ENCODE results near the gene GRIN3A. TPM values are rescaled to one million over a fixed set of nuclear protein-coding genes. Genes with fewer than 3 reads are reported as not detected.

The GRIN3A gene
- total RNA-seq = under 1 TPM in 1 of 2 donors, not detected in 1; under 0.01 TPM

DNA sequence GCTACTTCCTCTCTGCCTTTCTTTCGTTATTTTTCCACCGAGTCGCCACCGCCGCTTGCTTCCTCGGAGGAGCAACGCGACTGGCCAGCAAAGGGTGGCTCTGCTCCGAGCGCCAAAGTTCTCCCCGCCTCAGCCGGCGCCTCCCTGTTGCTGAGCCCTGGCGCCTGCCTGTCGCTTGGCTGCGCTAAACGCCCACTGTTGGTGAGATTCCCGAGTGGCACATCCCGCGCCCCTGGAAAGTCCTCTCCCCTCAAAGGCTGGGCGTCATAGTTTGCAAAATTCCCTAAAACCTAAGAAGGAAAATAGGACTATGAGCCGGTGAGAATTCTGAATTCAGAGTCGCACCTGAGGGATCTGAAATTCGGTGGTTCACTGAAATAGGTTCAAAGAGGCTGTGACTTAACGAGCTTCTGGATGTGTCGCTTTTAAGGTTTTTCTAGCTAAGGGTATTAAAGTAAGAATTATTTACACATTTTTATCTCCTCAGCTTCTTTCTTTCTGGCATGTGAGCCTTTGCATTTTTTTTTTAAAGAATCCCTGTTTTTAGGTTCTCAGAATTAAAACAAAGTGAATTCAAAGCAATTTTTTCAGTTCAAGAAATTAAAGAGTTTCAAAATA lies at the start of gene GRIN3A:
TSS of gene GRIN3A (minus strand) at position 82 of the 618 bp plus-strand sequence. CDS start 668 bp downstream, outside the sequence.
- H3K4me1 ChIP-seq = peaks cover 20% of the 10 kb centered on the region
- peak within 1 kb of the TSS in 1 of 2 donors; percentile 7 for H3K4me3 ChIP-seq
- DNase-seq = peak; percentile 4 to 17 (median 12)
- ATAC-seq = peak; percentile 40
- WGBS, 2 donors = 1 to 3% methylated on average over 25 to 26 of the region's 26 CpGs
- no peak within 1 kb of the TSS for H3K27ac ChIP-seq
- no peaks in the 10 kb centered on the region for H3K9me3 ChIP-seq
- intact Hi-C loops (cut with DNase I) = no loop called here
- peaks cover 0 to 30% of the 10 kb centered on the region in 2 donors for H3K27me3 ChIP-seq
- no peaks in the 10 kb centered on the region for H3K36me3 ChIP-seq (replicated peaks in 1 of 2; ENCODE audit: insufficient read depth in 1 of 2, low read depth in 2 of 2)
- TF ChIP-seq CTCF (IDR thresholded peaks at IDR 0.05) (no peak), POLR2A (IDR thresholded peaks at IDR 0.05) (no peak)

DNA sequence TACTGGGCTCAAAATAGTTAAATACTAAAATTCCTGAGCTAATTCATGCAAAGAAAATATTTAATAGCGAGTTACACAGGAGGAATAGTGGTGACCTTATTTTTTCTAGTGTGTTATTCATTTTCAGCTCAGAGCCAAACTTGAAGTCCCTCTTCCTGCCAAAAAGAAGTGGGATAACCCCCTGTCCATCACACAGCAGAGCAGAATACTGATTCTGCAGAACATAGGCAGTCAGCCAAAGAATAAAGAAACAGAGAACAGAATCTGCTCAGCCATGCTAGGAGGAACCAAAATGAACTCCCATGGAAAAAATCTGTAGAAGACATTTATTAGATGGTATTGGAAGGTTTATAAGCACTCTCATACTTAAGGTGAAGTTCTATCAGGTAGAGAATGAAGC lies 49.4 kb upstream of the GRIN3A start:
- Histone ChIP-seq H3K36me3 (replicated peaks in 1 of 2; ENCODE audit: insufficient read depth in 1 of 2, low read depth in 2 of 2) (no peaks in the 10 kb centered on the region), H3K4me3 (no peak overlapping the region), H3K27me3 (no peaks in the 10 kb centered on the region), H3K4me1 (no peaks in the 10 kb centered on the region), H3K27ac (no peak overlapping the region), H3K9me3 (no peaks in the 10 kb centered on the region)
- no peak for DNase-seq
- intact Hi-C loops (cut with DNase I) = no loop called here
- TF ChIP-seq CTCF (IDR thresholded peaks at IDR 0.05) (no peak), POLR2A (IDR thresholded peaks at IDR 0.05) (no peak)
- no peak for ATAC-seq
- WGBS, 2 donors = 5 to 16% methylated on average over 1 of the region's 1 CpG

- ATAC-seq = no peak
- intact Hi-C loops (cut with DNase I) = no loop called here
- TF ChIP-seq CTCF (IDR thresholded peaks at IDR 0.05) = no peak
- TF ChIP-seq POLR2A (IDR thresholded peaks at IDR 0.05) = no peak
- no peak for DNase-seq
- Histone ChIP-seq H3K27me3 (no peaks in the 10 kb centered on the region), H3K9me3 (no peaks in the 10 kb centered on the region), H3K27ac (no peak overlapping the region), H3K4me3 (no peak overlapping the region), H3K36me3 (replicated peaks in 1 of 2; ENCODE audit: insufficient read depth in 1 of 2, low read depth in 2 of 2) (no peaks in the 10 kb centered on the region), H3K4me1 (no peaks in the 10 kb centered on the region)
- WGBS, 2 donors = 71% methylated on average over 4 of the region's 4 CpGs
Measured at GRCh38 chr9:101778332-101778731, 39.9 kb upstream of the GRIN3A start.

GRCh38 chr9:101764472-101764871 lies 26.0 kb upstream of the GRIN3A start:
- no peak for ATAC-seq
- Histone ChIP-seq H3K4me3 (no peak overlapping the region), H3K27me3 (no peaks in the 10 kb centered on the region), H3K36me3 (replicated peaks in 1 of 2; ENCODE audit: insufficient read depth in 1 of 2, low read depth in 2 of 2) (no peaks in the 10 kb centered on the region), H3K4me1 (no peaks in the 10 kb centered on the region), H3K27ac (no peak overlapping the region), H3K9me3 (no peaks in the 10 kb centered on the region)
- TF ChIP-seq POLR2A (IDR thresholded peaks at IDR 0.05) (no peak), CTCF (IDR thresholded peaks at IDR 0.05) (no peak)
- 51 to 52% methylated on average over 3 of the region's 3 CpGs for WGBS, 2 donors
- intact Hi-C loops (cut with DNase I) = no loop called here
- no peak for DNase-seq

DNA sequence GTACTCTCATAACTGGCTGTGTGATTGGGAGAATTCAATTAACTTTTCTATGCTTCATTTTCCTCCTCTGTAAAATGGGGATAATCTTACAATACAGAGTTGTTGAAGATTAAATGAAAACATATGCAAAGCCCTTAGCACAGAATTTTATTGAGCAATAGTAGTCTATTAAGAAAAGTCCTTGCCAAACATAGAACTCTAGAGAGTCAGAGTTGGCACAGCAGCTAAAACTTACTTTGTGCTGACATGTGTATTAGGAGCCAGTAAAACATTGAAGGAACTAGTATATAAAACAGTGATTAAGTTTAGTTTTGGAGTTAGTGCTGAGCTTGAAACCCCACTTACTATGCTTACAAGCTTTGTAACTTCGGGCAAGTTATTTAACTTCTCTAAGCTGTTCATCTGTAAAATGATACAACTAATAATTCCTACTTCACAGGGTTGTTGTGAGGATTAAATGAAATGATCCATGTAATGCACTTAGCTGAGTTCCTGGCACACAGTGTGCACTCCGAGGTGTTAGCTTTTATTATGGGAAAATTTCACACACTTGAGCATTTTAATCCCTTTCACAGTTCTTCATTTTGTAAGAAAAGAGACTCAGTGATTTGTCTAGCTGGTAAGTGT lies 20.0 kb upstream of the GRIN3A start:
- no peaks in the 10 kb centered on the region for H3K9me3 ChIP-seq
- no peak for ATAC-seq
- H3K4me3 ChIP-seq = no peak overlapping the region
- no peak for DNase-seq
- no peak for TF ChIP-seq CTCF (IDR thresholded peaks at IDR 0.05)
- WGBS, 2 donors = 32 to 40% methylated on average over 2 of the region's 2 CpGs
- no peaks in the 10 kb centered on the region for H3K27me3 ChIP-seq
- H3K36me3 ChIP-seq (replicated peaks in 1 of 2; ENCODE audit: insufficient read depth in 1 of 2, low read depth in 2 of 2) = no peaks in the 10 kb centered on the region
- H3K4me1 ChIP-seq = no peaks in the 10 kb centered on the region
- intact Hi-C loops (cut with DNase I) = no loop called here
- no peak overlapping the region for H3K27ac ChIP-seq

Measured in body of pancreas (tissue), 4 donors.